ENCODE measurements around the gene FIZ1. TPM values are rescaled to one million over a fixed set of nuclear protein-coding genes. Genes with fewer than 3 reads are reported as not detected.

The FIZ1 gene
- total RNA-seq, 8 experiments from 2014 or later: 5.0 to 11.6 (median 8.3) TPM

GRCh38 chr19:55632463-55632834 is 33.1 kb upstream of the FIZ1 start:
- in situ Hi-C loops (cut with MboI; ENCODE audit: low pct_unique_long_range_greater_than_20kb in 2 of 9, low sequenced_read_pairs in 9 of 9, unreplicated experiment in 9 of 9): loop anchor here in 3 of 9 experiments (25.0 kb wide), 1 partner anchor 495 kb away; the partner anchor contains the start of gene TNNT1 (in 3 of the 3)
- no peak overlapping the region for H3K4me3 ChIP-seq
- no peak overlapping the region for H3K27ac ChIP-seq
- ATAC-seq (replicated peaks in 6 of 8): peak; percentile 15 to 50 (median 40)
- 0 to 80% (median 41%) methylated on average over 1 to 2 of the region's 3 CpGs; no CpG with 5 or more reads in 4 of the 10 experiments for WGBS, 10 experiments
- peaks cover 7 to 13% of the 10 kb centered on the region in 2 donors for H3K4me1 ChIP-seq (replicated peaks in 1 of 2)

GRCh38 chr19:55626350-55626749 is 27.0 kb upstream of the FIZ1 start:
- in situ Hi-C loops (cut with MboI; ENCODE audit: low pct_unique_long_range_greater_than_20kb in 2 of 9, low sequenced_read_pairs in 9 of 9, unreplicated experiment in 9 of 9): loop anchor here in 5 of 9 experiments (10.0 to 25.0 kb wide), 2 partner anchors 112 to 489 kb away; partner anchors contain the start of gene TNNT1 (in 3 of the 5)
- peaks cover 0 to 5% of the 10 kb centered on the region in 2 donors for H3K4me1 ChIP-seq (replicated peaks in 1 of 2)
- 79 to 100% (median 89%) methylated on average over 1 to 10 of the region's 11 CpGs; no CpG with 5 or more reads in 1 of the 10 experiments for WGBS, 10 experiments
- no peak overlapping the region for H3K27ac ChIP-seq
- no peak overlapping the region for H3K4me3 ChIP-seq
- ATAC-seq (replicated peaks in 6 of 8): no peak

- 31 to 92% (median 61%) methylated on average over 1 to 11 of the region's 11 CpGs; no CpG with 5 or more reads in 1 of the 10 experiments for WGBS, 10 experiments
- Histone ChIP-seq H3K27ac (peak overlapping the region; percentile 95 to 96), H3K4me1 (replicated peaks in 1 of 2) (peaks cover 0 to 5% of the 10 kb centered on the region in 2 donors), H3K4me3 (peak overlapping the region; percentile 44 to 67 (median 47))
- in situ Hi-C loops (cut with MboI; ENCODE audit: low pct_unique_long_range_greater_than_20kb in 2 of 9, low sequenced_read_pairs in 9 of 9, unreplicated experiment in 9 of 9): loop anchor here in 5 of 9 experiments (10.0 to 25.0 kb wide), 2 partner anchors 110 to 488 kb away; partner anchors contain the start of gene TNNT1 (in 3 of the 5)
- no peak for ATAC-seq (replicated peaks in 6 of 8)
Measured at GRCh38 chr19:55625004-55625326, 25.6 kb upstream of the FIZ1 start.

- H3K4me1 ChIP-seq (replicated peaks in 1 of 2): peaks cover 0 to 5% of the 10 kb centered on the region in 2 donors
- peak within 1 kb of the TSS; percentile 44 to 67 (median 47) for H3K4me3 ChIP-seq
- WGBS, 10 experiments: 0 to 8% (median 2%) methylated on average over 1 to 10 of the region's 56 CpGs; no CpG with 5 or more reads in 3 of the 10 experiments
- in situ Hi-C loops (cut with MboI; ENCODE audit: low pct_unique_long_range_greater_than_20kb in 2 of 9, low sequenced_read_pairs in 9 of 9, unreplicated experiment in 9 of 9): loop anchor here in 5 of 9 experiments (10.0 to 25.0 kb wide), 2 partner anchors 110 to 487 kb away; partner anchors contain the start of gene TNNT1 (in 3 of the 5)
- peak; percentile 84 to 92 (median 88) for ATAC-seq (replicated peaks in 6 of 8)
- peak within 1 kb of the TSS; percentile 95 to 96 for H3K27ac ChIP-seq
Measured at GRCh38 chr19:55624109-55625003, 25.0 kb upstream of the FIZ1 start, which contains the start of gene ZNF784. Gene ZNF784 (minus strand): TSS chr19:55624566. CDS start chr19:55624561, 5 bp downstream.

- in situ Hi-C loops (cut with MboI; ENCODE audit: low pct_unique_long_range_greater_than_20kb in 2 of 9, low sequenced_read_pairs in 9 of 9, unreplicated experiment in 9 of 9): loop anchor here in 2 of 9 experiments (10.0 kb wide), 1 partner anchor 109 kb away; no protein-coding TSS in a partner anchor
- H3K4me3 ChIP-seq: peak overlapping the region; percentile 44 to 67 (median 47)
- 62 to 100% (median 89%) methylated on average over 2 to 7 of the region's 7 CpGs for WGBS, 10 experiments
Measured at GRCh38 chr19:55623561-55623960, 24.2 kb upstream of the FIZ1 start.

GRCh38 chr19:55623130-55623529 is 23.8 kb upstream of the FIZ1 start:
- in situ Hi-C loops (cut with MboI; ENCODE audit: low pct_unique_long_range_greater_than_20kb in 2 of 9, low sequenced_read_pairs in 9 of 9, unreplicated experiment in 9 of 9): loop anchor here in 2 of 9 experiments (10.0 kb wide), 1 partner anchor 108 kb away; no protein-coding TSS in a partner anchor
- Histone ChIP-seq H3K27ac (no peak overlapping the region), H3K4me3 (no peak overlapping the region), H3K4me1 (replicated peaks in 1 of 2) (peaks cover 0 to 5% of the 10 kb centered on the region in 2 donors)
- no peak for ATAC-seq (replicated peaks in 6 of 8)
- 67 to 100% (median 100%) methylated on average over 1 to 5 of the region's 7 CpGs; no CpG with 5 or more reads in 3 of the 10 experiments for WGBS, 10 experiments

More at GRCh38 chr19:55623561-55623960, 24.2 kb upstream of the FIZ1 start:
- peak overlapping the region; percentile 95 to 96 for H3K27ac ChIP-seq
- ATAC-seq (replicated peaks in 6 of 8): no peak
- H3K4me1 ChIP-seq (replicated peaks in 1 of 2): peaks cover 0 to 5% of the 10 kb centered on the region in 2 donors

- ATAC-seq (replicated peaks in 6 of 8): no peak
- Histone ChIP-seq H3K4me1 (replicated peaks in 1 of 2) (peaks cover 0 to 5% of the 10 kb centered on the region in 2 donors), H3K4me3 (no peak overlapping the region), H3K27ac (no peak overlapping the region)
- 45 to 100% (median 86%) methylated on average over 1 to 18 of the region's 40 CpGs; no CpG with 5 or more reads in 1 of the 10 experiments for WGBS, 10 experiments
- in situ Hi-C loops (cut with MboI; ENCODE audit: low pct_unique_long_range_greater_than_20kb in 2 of 9, low sequenced_read_pairs in 9 of 9, unreplicated experiment in 9 of 9): loop anchor here in 2 of 9 experiments (10.0 kb wide), 1 partner anchor 108 kb away; no protein-coding TSS in a partner anchor
Measured at GRCh38 chr19:55622242-55622969, 23.1 kb upstream of the FIZ1 start.

GRCh38 chr19:55621673-55622231 is 22.4 kb upstream of the FIZ1 start:
- in situ Hi-C loops (cut with MboI; ENCODE audit: low pct_unique_long_range_greater_than_20kb in 2 of 9, low sequenced_read_pairs in 9 of 9, unreplicated experiment in 9 of 9): loop anchor here in 2 of 9 experiments (10.0 kb wide), 1 partner anchor 107 kb away; no protein-coding TSS in a partner anchor
- WGBS, 10 experiments: 75% methylated on average over 8 of the region's 55 CpGs; no CpG with 5 or more reads in 9 of the 10 experiments

GRCh38 chr19:55621205-55621672 is 21.9 kb upstream of the FIZ1 start:
- in situ Hi-C loops (cut with MboI; ENCODE audit: low pct_unique_long_range_greater_than_20kb in 2 of 9, low sequenced_read_pairs in 9 of 9, unreplicated experiment in 9 of 9): loop anchor here in 2 of 9 experiments (10.0 kb wide), 1 partner anchor 106 kb away; no protein-coding TSS in a partner anchor

More at GRCh38 chr19:55621673-55622231, 22.4 kb upstream of the FIZ1 start:
- Histone ChIP-seq H3K4me1 (replicated peaks in 1 of 2) (peaks cover 0 to 5% of the 10 kb centered on the region in 2 donors), H3K4me3 (no peak overlapping the region), H3K27ac (no peak overlapping the region)
- no peak for ATAC-seq (replicated peaks in 6 of 8)

GRCh38 chr19:55620410-55621204 is 21.3 kb upstream of the FIZ1 start:
- Histone ChIP-seq H3K4me3 (no peak overlapping the region), H3K27ac (no peak overlapping the region), H3K4me1 (replicated peaks in 1 of 2) (peaks cover 0 to 5% of the 10 kb centered on the region in 2 donors)
- WGBS, 10 experiments: 75 to 100% (median 95%) methylated on average over 1 to 10 of the region's 12 CpGs; no CpG with 5 or more reads in 3 of the 10 experiments
- in situ Hi-C loops (cut with MboI; ENCODE audit: low pct_unique_long_range_greater_than_20kb in 2 of 9, low sequenced_read_pairs in 9 of 9, unreplicated experiment in 9 of 9): loop anchor here in 2 of 9 experiments (10.0 kb wide), 1 partner anchor 106 kb away; no protein-coding TSS in a partner anchor
- no peak for ATAC-seq (replicated peaks in 6 of 8)

More at GRCh38 chr19:55621205-55621672, 21.9 kb upstream of the FIZ1 start:
- peaks cover 0 to 5% of the 10 kb centered on the region in 2 donors for H3K4me1 ChIP-seq (replicated peaks in 1 of 2)
- H3K27ac ChIP-seq: no peak overlapping the region
- no peak overlapping the region for H3K4me3 ChIP-seq
- WGBS, 10 experiments: no CpG with 5 or more reads among the region's 9 CpGs
- ATAC-seq (replicated peaks in 6 of 8): no peak

GRCh38 chr19:55619286-55619685 is 20.0 kb upstream of the FIZ1 start:
- in situ Hi-C loops (cut with MboI; ENCODE audit: low pct_unique_long_range_greater_than_20kb in 2 of 9, low sequenced_read_pairs in 9 of 9, unreplicated experiment in 9 of 9): no loop called here
- no peak overlapping the region for H3K27ac ChIP-seq
- peaks cover 0 to 5% of the 10 kb centered on the region in 2 donors for H3K4me1 ChIP-seq (replicated peaks in 1 of 2)
- H3K4me3 ChIP-seq: no peak overlapping the region
- WGBS, 10 experiments: 47 to 100% (median 100%) methylated on average over 1 to 3 of the region's 3 CpGs; no CpG with 5 or more reads in 1 of the 10 experiments
- ATAC-seq (replicated peaks in 6 of 8): no peak

Data from motor neuron (in vitro differentiated cells).